HG03064 (cell line): ENCODE results near the gene ZDHHC16.
"Not testable (repeated sequence)": the region's sequence is repeated elsewhere in the genome, so short reads cannot be mapped to it uniquely, and the experiment has no call there.

ENCODE experiments used
- ATAC-seq: cut with Tn5 transposase; IDR thresholded peaks from one replicate; pipeline ENCODE4 v1.9.1; 2021; ENCODE audit warnings: low read depth; ENCODE audit not compliant: unreplicated experiment

ZDHHC16 gene

DNA sequence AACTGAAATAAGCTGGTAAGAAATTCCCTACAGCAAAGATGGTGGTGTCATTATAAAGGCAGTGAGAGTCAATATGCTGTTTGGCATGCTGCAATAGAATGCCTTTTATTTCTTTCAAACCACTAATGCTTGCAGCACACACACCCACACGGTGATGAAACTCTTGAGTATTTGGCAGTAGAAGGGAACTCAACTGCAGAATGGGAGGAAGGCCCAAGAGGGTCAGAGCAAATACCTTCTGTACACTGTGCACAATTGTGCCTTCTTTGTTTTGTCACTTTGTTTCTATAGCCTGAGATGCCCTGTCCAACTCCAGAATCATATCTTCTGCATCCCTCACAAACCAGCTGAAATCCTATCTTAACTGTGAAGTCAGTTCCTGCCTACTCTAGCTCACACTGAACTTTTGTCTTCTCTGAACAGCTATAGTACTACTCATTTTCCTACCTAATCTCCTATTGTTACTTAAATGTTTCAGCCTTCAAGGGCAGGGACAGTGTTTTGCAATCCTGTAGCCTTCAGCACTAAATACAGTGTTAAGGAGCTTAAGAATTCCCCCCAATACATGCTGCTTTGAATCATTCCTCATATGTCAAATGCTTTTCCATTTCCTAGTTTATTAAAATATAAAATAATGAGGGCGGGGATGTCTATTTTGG lies 30.1 kb downstream of the ZDHHC16 start:
- no peak for ATAC-seq

DNA sequence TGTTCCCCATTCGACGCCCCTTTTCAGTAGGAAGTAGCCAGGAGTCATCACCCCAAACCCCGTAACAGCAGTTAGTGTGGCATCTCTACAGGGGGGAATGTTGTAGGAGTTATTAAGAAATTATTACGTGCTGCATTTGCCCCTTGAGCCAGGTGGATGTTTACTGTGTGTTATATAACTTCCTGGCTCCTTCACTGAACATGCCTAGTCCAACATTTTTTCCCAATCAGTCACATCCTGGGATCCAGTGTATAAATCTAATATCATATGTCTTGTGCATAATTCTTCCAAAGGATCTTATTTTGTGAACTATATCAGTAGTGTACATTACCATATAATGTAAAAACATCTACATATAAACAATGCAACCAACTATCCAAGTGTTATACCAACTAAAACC lies 33.4 kb downstream of the ZDHHC16 start:
- not testable (repeated sequence) for ATAC-seq

- no peak for ATAC-seq
Observed at GRCh38 chr10:97479939-97480338, 34.0 kb downstream of the ZDHHC16 start.

- ATAC-seq, result no peak
Observed at GRCh38 chr10:97481071-97481470, 35.1 kb downstream of the ZDHHC16 start.

- ATAC-seq, result no peak
Observed at GRCh38 chr10:97482381-97482780, 36.4 kb downstream of the ZDHHC16 start.

GRCh38 chr10:97483506-97483905 lies 37.5 kb downstream of the ZDHHC16 start:
- no peak for ATAC-seq

GRCh38 chr10:97483921-97484320 lies 37.9 kb downstream of the ZDHHC16 start:
- no peak for ATAC-seq

- no peak for ATAC-seq
Observed at GRCh38 chr10:97485647-97486281, 39.8 kb downstream of the ZDHHC16 start.

GRCh38 chr10:97490592-97490991 lies 44.6 kb downstream of the ZDHHC16 start:
- ATAC-seq, result no peak

DNA sequence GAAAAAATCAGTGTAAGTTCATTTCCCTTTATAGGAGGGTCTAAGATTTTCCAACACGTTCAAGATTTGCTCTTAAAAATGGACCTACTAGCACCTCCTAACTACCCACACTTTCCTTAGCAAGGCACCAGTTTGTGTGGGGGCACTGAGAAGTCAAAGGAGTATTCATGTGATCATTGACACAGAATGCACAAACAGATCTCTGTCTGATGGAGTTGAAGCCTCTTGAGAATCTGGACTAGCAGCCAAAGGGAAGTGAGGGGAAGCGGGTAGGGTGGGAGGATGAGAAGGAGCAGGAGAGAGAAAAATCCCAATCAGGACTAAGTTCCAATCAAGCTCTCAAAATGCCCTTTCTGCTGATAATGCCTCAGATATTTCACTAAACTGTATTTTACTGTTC lies 48.2 kb downstream of the ZDHHC16 start:
- no peak for ATAC-seq

DNA sequence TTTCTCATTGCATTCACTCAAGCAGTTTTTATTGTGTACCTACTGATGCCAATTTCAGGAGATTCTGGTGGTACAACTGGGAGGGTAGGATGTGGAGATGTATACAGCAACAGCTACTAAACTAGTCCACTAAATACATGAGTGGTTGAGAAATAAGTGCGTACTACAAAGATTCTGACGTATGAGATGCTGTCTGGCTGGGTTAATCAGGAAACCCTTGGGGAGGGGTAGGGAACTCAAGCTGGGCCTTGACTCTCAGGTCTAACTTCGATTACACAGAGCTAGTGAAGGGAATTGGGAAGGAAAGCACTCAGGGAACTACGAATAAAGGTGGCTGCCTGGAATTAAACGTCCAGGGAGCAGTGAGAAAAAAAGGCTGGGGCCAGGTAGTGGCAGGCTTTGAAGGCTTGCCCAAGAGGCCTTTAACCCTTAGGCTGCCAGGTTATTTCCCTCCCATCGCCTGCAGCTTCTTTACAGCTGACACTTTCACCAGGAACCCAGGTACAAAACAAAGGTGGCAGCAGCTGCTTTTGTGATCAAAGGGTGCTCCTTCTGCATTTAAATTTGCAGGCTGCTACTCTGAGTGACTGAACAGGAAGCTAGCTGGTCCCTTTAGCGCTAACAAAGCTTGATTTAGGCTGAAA lies 49.0 kb downstream of the ZDHHC16 start:
- no peak for ATAC-seq

DNA sequence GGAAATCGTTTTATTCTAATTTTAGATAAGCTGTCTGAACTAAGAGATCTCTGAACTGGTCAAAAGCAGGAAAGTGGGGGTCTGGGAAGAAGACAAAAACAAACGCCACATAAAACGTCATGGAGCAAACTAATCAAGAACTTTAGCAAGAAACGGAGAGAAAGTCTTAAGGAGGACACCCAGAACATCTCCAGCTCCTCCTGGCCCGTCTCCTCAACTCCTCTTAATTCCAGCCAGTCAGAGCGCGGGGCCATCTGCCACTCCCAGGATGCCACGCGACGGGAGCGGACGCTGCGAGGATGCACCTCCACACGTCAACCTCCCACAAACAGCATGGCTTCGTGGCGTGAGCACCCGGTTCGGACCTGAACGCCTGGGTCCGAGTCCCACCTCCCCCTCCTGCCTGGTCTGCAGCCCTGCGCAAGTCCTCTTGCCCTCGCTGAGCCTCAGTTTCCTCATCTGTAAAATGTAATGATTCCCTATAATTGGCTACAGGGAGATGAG lies 51.6 kb downstream of the ZDHHC16 start:
- no peak for ATAC-seq

DNA sequence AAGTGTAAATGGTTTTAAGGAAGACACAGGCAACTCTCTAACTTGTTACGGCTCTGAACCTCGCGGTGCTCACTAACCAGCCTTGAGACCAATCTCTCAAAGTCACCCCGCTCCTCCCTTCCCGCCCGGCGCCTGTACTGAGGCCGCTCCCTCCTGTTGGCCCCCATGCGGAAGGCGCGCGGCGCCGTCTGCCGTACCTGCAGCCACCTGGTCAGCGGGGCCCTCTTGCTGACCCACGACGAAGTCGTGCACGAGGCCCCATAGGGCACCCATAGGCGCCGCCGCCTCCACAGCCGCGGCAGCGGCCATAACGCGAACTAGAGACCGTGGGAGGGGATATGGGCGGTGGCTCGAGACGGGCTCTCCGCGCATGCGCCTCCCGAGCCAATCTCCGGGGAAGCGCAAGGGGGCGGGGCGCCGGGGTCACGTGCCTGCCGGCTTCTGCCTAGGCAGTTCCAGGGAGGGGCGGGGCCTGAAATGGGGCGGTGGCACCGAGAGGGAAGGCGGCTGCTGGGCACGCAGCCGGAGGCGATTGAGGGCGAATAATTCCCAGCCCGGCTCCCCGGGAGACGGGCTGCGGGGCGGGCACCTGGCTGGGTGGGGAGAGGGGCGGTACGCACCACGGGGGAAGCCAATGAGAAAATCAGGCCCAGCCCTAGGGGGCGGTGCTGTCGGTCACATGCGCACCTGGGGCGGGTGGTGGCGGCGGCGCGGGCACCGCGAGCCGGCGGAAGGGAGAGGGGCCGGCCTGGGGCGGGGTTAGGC lies 52.3 kb downstream of the ZDHHC16 start, which contains the start of gene MMS19:
Gene MMS19 (minus strand): TSS at position 347 of the 765 bp plus-strand sequence. CDS start 38 bp downstream, at position 309.
- peak; percentile 90 for ATAC-seq

- peak; percentile 7 for ATAC-seq
Observed at GRCh38 chr10:97498841-97499560, 53.0 kb downstream of the ZDHHC16 start, which contains the start of gene UBTD1. Gene UBTD1 (plus strand): TSS chr10:97498924. CDS start chr10:97499204, 280 bp downstream.

GRCh38 chr10:97499561-97500296 lies 53.8 kb downstream of the ZDHHC16 start:
- no peak for ATAC-seq

GRCh38 chr10:97500297-97500575 lies 54.3 kb downstream of the ZDHHC16 start:
- ATAC-seq, result no peak

- ATAC-seq, result no peak
Observed at GRCh38 chr10:97502916-97503315, 56.9 kb downstream of the ZDHHC16 start.

DNA sequence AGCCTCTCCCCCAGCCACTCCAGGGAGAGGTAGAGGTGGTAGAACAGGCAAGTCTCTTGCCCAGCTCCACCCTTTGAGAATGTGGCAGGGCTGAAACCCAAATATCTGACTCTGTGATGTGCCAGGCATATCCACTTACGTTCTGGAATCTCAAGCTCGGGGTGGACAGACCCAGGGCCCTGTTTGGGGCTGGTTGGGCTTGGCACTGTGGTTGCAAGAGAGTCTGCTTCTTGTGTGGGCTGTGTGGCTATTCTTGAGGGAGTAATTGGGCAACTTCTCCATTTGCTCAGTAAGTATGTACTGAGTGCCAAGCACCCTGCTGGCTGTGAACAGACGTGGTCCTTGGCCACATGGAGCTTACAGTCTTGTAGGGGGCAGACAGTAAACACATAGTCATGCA lies 57.4 kb downstream of the ZDHHC16 start:
- no peak for ATAC-seq

DNA sequence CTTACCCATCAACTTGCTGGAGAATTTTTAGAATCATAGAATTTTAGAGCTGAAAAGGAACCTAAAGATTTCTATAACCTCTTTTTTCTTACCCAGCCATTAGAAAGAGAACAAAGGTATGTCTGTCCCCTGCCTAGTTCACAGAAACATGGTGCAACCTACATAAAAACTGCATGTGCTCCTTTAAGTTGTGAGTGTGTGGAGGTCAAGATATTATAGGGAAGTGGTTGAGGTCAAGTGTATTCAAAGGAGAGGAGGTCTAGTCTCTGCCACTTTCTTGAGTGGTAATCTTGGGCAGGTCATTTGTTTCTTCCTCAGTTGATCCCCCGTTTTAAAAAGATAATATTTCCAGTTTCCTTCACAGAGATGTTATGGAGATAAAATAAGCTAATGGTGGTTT lies 59.2 kb downstream of the ZDHHC16 start:
- no peak for ATAC-seq
